ENCODE measurements around the gene BICD1. TPM values are rescaled to one million over a fixed set of nuclear protein-coding genes. Genes with fewer than 3 reads are reported as not detected.

BICD1 gene
- polyA plus RNA-seq, 1 of the 3 experiments (the other 2 are of a cell fraction): 12.1 TPM

GRCh38 chr12:32398181-32398580 lies 291.5 kb downstream of the BICD1 start:
- Histone ChIP-seq H3F3A (replicated peaks; ENCODE audit: insufficient read depth) (peaks cover 11% of the 10 kb centered on the region), H3K4me3 (ENCODE audit: low read depth in 2 of 2, low read length in 1 of 2) (no peak overlapping the region), H4K20me1 (ENCODE audit: insufficient read depth) (no peaks in the 10 kb centered on the region), H3K4me1 (ENCODE audit: control insufficient read depth in 1 of 2, insufficient read depth in 2 of 2, low read depth in 1 of 2, low read length in 1 of 2) (peaks cover 0 to 9% of the 10 kb centered on the region in 2 experiments; a peak in 1 of 4 replicates), H3K79me2 (ENCODE audit: insufficient read depth) (no peaks in the 10 kb centered on the region), H3K4me2 (no peak overlapping the region), H3K27me3 (ENCODE audit: insufficient read depth) (peaks cover 18% of the 10 kb centered on the region), H3K9ac (no peak overlapping the region), H3K9me3 (no peaks in the 10 kb centered on the region), H3K27ac (ENCODE audit: low read depth in 2 of 2, low read length in 1 of 2) (no peak overlapping the region), H3K36me3 (replicated peaks in 1 of 2; ENCODE audit: control insufficient read depth in 1 of 2, insufficient read depth in 2 of 2, low read length in 1 of 2) (no peaks in the 10 kb centered on the region), H2AFZ (ENCODE audit: low read depth) (no peak overlapping the region), H3K9me2 (no peaks in the 10 kb centered on the region)
- CTCF ChIA-PET: interaction anchor here (1.0 to 2.8 kb wide), 5 partner anchors 31 to 357 kb away, joined by 3 to 12 read pairs (median 4); partner anchors contain the start of gene YARS2
- POLR2A ChIA-PET: no interaction called here
- TF ChIP-seq FOSL2 (IDR thresholded peaks at IDR 0.05; ENCODE audit: borderline replicate concordance, low read depth) (no peak), JUND (IDR thresholded peaks at IDR 0.05) (no peak), SMC3 (IDR thresholded peaks at IDR 0.05; ENCODE audit: low read depth, low read length) (no peak)
- no peak for DNase-seq
- WGBS (ENCODE audit: low lambda C conversion rate): 89% methylated on average over 4 of the region's 4 CpGs

- no peak overlapping the region for H3K9ac ChIP-seq
- H4K20me1 ChIP-seq (ENCODE audit: insufficient read depth): no peaks in the 10 kb centered on the region
- no peaks in the 10 kb centered on the region for H3K36me3 ChIP-seq (replicated peaks in 1 of 2; ENCODE audit: control insufficient read depth in 1 of 2, insufficient read depth in 2 of 2, low read length in 1 of 2)
- no peak overlapping the region for H3K27ac ChIP-seq (ENCODE audit: low read depth in 2 of 2, low read length in 1 of 2)
- no peaks in the 10 kb centered on the region for H3K9me2 ChIP-seq
- H3K27me3 ChIP-seq (ENCODE audit: insufficient read depth): peaks cover 18% of the 10 kb centered on the region
- H3F3A ChIP-seq (replicated peaks; ENCODE audit: insufficient read depth): peaks cover 11% of the 10 kb centered on the region
- no peak for TF ChIP-seq POLR2AphosphoS5 (IDR thresholded peaks at IDR 0.05; ENCODE audit: low read depth, low read length)
- TF ChIP-seq MEF2A (IDR thresholded peaks at IDR 0.05; ENCODE audit: borderline replicate concordance, low read depth): no peak
- peak overlapping the region; percentile 81 for H2AFZ ChIP-seq (ENCODE audit: low read depth)
- peak overlapping the region; percentile 63 to 73 for H3K4me3 ChIP-seq (ENCODE audit: low read depth in 2 of 2, low read length in 1 of 2)
- CTCF ChIA-PET: interaction anchor here (1.0 to 2.8 kb wide), 6 partner anchors 32 to 745 kb away, joined by 3 to 12 read pairs (median 4); partner anchors contain the start of gene YARS2
- POLR2A ChIA-PET: no interaction called here
- peaks cover 0 to 9% of the 10 kb centered on the region in 2 experiments; a peak in 1 of 4 replicates for H3K4me1 ChIP-seq (ENCODE audit: control insufficient read depth in 1 of 2, insufficient read depth in 2 of 2, low read depth in 1 of 2, low read length in 1 of 2)
- no peaks in the 10 kb centered on the region for H3K9me3 ChIP-seq
- peak overlapping the region; percentile 97 for H3K4me2 ChIP-seq
- 28% methylated on average over 9 of the region's 36 CpGs for WGBS (ENCODE audit: low lambda C conversion rate)
- no peaks in the 10 kb centered on the region for H3K79me2 ChIP-seq (ENCODE audit: insufficient read depth)
- peak; percentile 21 for DNase-seq
Observed at GRCh38 chr12:32398816-32399369, 292.2 kb downstream of the BICD1 start.

GRCh38 chr12:32399370-32400113 lies 292.9 kb downstream of the BICD1 start, which contains the start of gene FGD4:
TSS of gene FGD4 (plus strand) at chr12:32399558.
- no peak within 1 kb of the TSS for H3K9ac ChIP-seq
- H2AFZ ChIP-seq (ENCODE audit: low read depth): peak within 1 kb of the TSS; percentile 81
- peak; percentile 94 for DNase-seq
- TF ChIP-seq CTCF (IDR thresholded peaks at IDR 0.05) (peak; percentile 47), FOXM1 (IDR thresholded peaks at IDR 0.05; ENCODE audit: low read depth) (no peak)
- no peaks in the 10 kb centered on the region for H3K9me3 ChIP-seq
- H3F3A ChIP-seq (replicated peaks; ENCODE audit: insufficient read depth): peaks cover 11% of the 10 kb centered on the region
- H3K9me2 ChIP-seq: no peaks in the 10 kb centered on the region
- no peaks in the 10 kb centered on the region for H3K79me2 ChIP-seq (ENCODE audit: insufficient read depth)
- H3K4me3 ChIP-seq (ENCODE audit: low read depth in 2 of 2, low read length in 1 of 2): peak within 1 kb of the TSS; percentile 63 to 73
- peak within 1 kb of the TSS; percentile 97 for H3K4me2 ChIP-seq
- no peaks in the 10 kb centered on the region for H4K20me1 ChIP-seq (ENCODE audit: insufficient read depth)
- CTCF ChIA-PET: interaction anchor here (0.7 to 2.8 kb wide), 7 partner anchors 9 to 746 kb away, joined by 3 to 12 read pairs (median 3); partner anchors contain the start of gene YARS2
- peaks cover 0 to 9% of the 10 kb centered on the region in 2 experiments; a peak in 1 of 4 replicates for H3K4me1 ChIP-seq (ENCODE audit: control insufficient read depth in 1 of 2, insufficient read depth in 2 of 2, low read depth in 1 of 2, low read length in 1 of 2)
- 0% methylated on average over 15 of the region's 82 CpGs for WGBS (ENCODE audit: low lambda C conversion rate)
- POLR2A ChIA-PET: no interaction called here
- peaks cover 18% of the 10 kb centered on the region for H3K27me3 ChIP-seq (ENCODE audit: insufficient read depth)
- H3K27ac ChIP-seq (ENCODE audit: low read depth in 2 of 2, low read length in 1 of 2): no peak within 1 kb of the TSS
- no peaks in the 10 kb centered on the region for H3K36me3 ChIP-seq (replicated peaks in 1 of 2; ENCODE audit: control insufficient read depth in 1 of 2, insufficient read depth in 2 of 2, low read length in 1 of 2)
